ENCODE data around the gene ARID3C.

ARID3C gene

GRCh38 chr9:34606905-34607304 lies 22.0 kb downstream of the ARID3C start:
- CTCF ChIA-PET, result interaction anchor here (0.7 to 6.1 kb wide), 7 partner anchors 10 to 940 kb away, joined by 3 to 105 read pairs (median 10); no protein-coding TSS in a partner anchor

GRCh38 chr9:34606190-34606589 lies 22.7 kb downstream of the ARID3C start:
- H3K4me1 ChIP-seq (ENCODE audit: control insufficient read depth, insufficient read depth, low read length), result no peaks in the 10 kb centered on the region
- CTCF ChIA-PET, result interaction anchor here (0.7 to 6.1 kb wide), 9 partner anchors 11 to 939 kb away, joined by 3 to 105 read pairs (median 6); no protein-coding TSS in a partner anchor
- H3K4me3 ChIP-seq (ENCODE audit: low read depth, low read length), result no peak overlapping the region
- peaks cover 0 to 16% of the 10 kb centered on the region in 2 experiments; a peak in 1 of 3 replicates for H3K36me3 ChIP-seq (ENCODE audit: control insufficient read depth in 2 of 2, insufficient read depth in 1 of 2, low read length in 2 of 2)
- no peak overlapping the region for H3K27ac ChIP-seq (ENCODE audit: extremely low read depth, low read depth, low read length)
- no peak for TF ChIP-seq ZNF366 (tag by site-specific recombination; conservative IDR thresholded peaks at IDR 0.05)
- no peak for TF ChIP-seq ZNF10 (tag by site-specific recombination; IDR thresholded peaks at IDR 0.05)
- no peak for TF ChIP-seq ZNF398 (tag by site-specific recombination; IDR thresholded peaks at IDR 0.05)
- TF ChIP-seq ZNF555 (tag by site-specific recombination; conservative IDR thresholded peaks at IDR 0.05), result no peak
- POLR2A ChIA-PET, result interaction anchor here (1.4 kb wide), 1 partner anchor 202 kb away, joined by 3 read pairs; no protein-coding TSS in a partner anchor
- H3K9me3 ChIP-seq (ENCODE audit: control insufficient read depth, insufficient read depth, low read depth, low read length), result no peaks in the 10 kb centered on the region

More at GRCh38 chr9:34606905-34607304, 22.0 kb downstream of the ARID3C start:
- H3K9me3 ChIP-seq (ENCODE audit: control insufficient read depth, insufficient read depth, low read depth, low read length), result no peaks in the 10 kb centered on the region
- peaks cover 0 to 16% of the 10 kb centered on the region in 2 experiments; a peak in 1 of 3 replicates for H3K36me3 ChIP-seq (ENCODE audit: control insufficient read depth in 2 of 2, insufficient read depth in 1 of 2, low read length in 2 of 2)
- H3K27ac ChIP-seq (ENCODE audit: extremely low read depth, low read depth, low read length), result no peak overlapping the region
- no peak overlapping the region for H3K4me3 ChIP-seq (ENCODE audit: low read depth, low read length)
- POLR2A ChIA-PET, result no interaction called here
- H3K4me1 ChIP-seq (ENCODE audit: control insufficient read depth, insufficient read depth, low read length), result no peaks in the 10 kb centered on the region
- TF ChIP-seq INSM2 (tag by site-specific recombination; IDR thresholded peaks at IDR 0.05), result no peak
- TF ChIP-seq ZXDB (tag by site-specific recombination; IDR thresholded peaks at IDR 0.05), result no peak
- no peak for TF ChIP-seq AEBP2 (tag by site-specific recombination; IDR thresholded peaks at IDR 0.05; ENCODE audit: borderline replicate concordance)
- TF ChIP-seq ZNF610 (tag by site-specific recombination; IDR thresholded peaks at IDR 0.05; ENCODE audit: borderline replicate concordance), result no peak
- TF ChIP-seq SCRT1 (tag by site-specific recombination; IDR thresholded peaks at IDR 0.05; ENCODE audit: borderline replicate concordance), result no peak
- no peak for TF ChIP-seq ZNF837 (tag by site-specific recombination; IDR thresholded peaks at IDR 0.05)

- H3K27ac ChIP-seq (ENCODE audit: extremely low read depth, low read depth, low read length), result no peak overlapping the region
- CTCF ChIA-PET, result interaction anchor here (0.5 to 6.1 kb wide), 56 partner anchors 10 to 1230 kb away, joined by 3 to 105 read pairs (median 5); partner anchors contain the start of genes ARID3C, DCTN3, MYORG and SIGMAR1
- POLR2A ChIA-PET, result interaction anchor here (1.3 kb wide), 1 partner anchor 16 kb away, joined by 3 read pairs; the partner anchor contains the start of gene DCTN3
- H3K4me3 ChIP-seq (ENCODE audit: low read depth, low read length), result no peak overlapping the region
- H3K9me3 ChIP-seq (ENCODE audit: control insufficient read depth, insufficient read depth, low read depth, low read length), result no peaks in the 10 kb centered on the region
- H3K4me1 ChIP-seq (ENCODE audit: control insufficient read depth, insufficient read depth, low read length), result no peaks in the 10 kb centered on the region
- H3K36me3 ChIP-seq (ENCODE audit: control insufficient read depth in 2 of 2, insufficient read depth in 1 of 2, low read length in 2 of 2), result no peaks in the 10 kb centered on the region
- TF ChIP-seq SP2 (tag by site-specific recombination; IDR thresholded peaks at IDR 0.05) (no peak), ZBTB10 (tag by site-specific recombination; IDR thresholded peaks at IDR 0.05) (no peak), ZNF132 (tag by site-specific recombination; IDR thresholded peaks at IDR 0.05; ENCODE audit: borderline replicate concordance) (no peak), ZNF202 (tag by site-specific recombination; IDR thresholded peaks at IDR 0.05; ENCODE audit: borderline replicate concordance) (no peak), ZNF654 (tag by site-specific recombination; IDR thresholded peaks at IDR 0.05; ENCODE audit: low read depth) (peak; percentile 87), CTCF (tag by site-specific recombination; IDR thresholded peaks at IDR 0.05) (peak; percentile 77), YY1 (tag by site-specific recombination; IDR thresholded peaks at IDR 0.05) (0 out of 2 replicates have a peak, but pooled peaks have one; percentile 18), ZBTB48 (tag by site-specific recombination; IDR thresholded peaks at IDR 0.05) (peak; percentile 29; the same call in 1 of the 2 replicates)
These were observed 25.1 kb downstream of the ARID3C start for GRCh38 chr9:34603610-34604231.
